Subcutaneous abdominal adipose tissue (tissue), 5 donors: Measurements from ENCODE around the gene MBTD1.
"Not testable (repeated sequence)": the region's sequence is repeated elsewhere in the genome, so short reads cannot be mapped to it uniquely, and the experiment has no call there.

Source experiments
- H3K27ac ChIP-seq: one replicate; pipeline ENCODE4 v1.7.0; 2013; ENCODE audit warnings: low read depth, mild to moderate bottlenecking, inconsistent platforms, low read length, moderate library complexity
- H3K27me3 ChIP-seq, 5 donors: one replicate each; pipeline ENCODE4 v1.7.0; 2013; ENCODE audit warnings: low read length in 5 of 5, inconsistent platforms in 1 of 5; ENCODE audit not compliant: control insufficient read depth in 5 of 5, insufficient read depth in 4 of 5
- H3K36me3 ChIP-seq, 5 donors: one replicate each; pipeline ENCODE4 v1.7.0; 2013; ENCODE audit warnings: low read length in 5 of 5; ENCODE audit not compliant: control insufficient read depth in 5 of 5, insufficient read depth in 5 of 5
- H3K4me1 ChIP-seq, 5 donors: one replicate each; pipeline ENCODE4 v1.7.0; 2013; ENCODE audit warnings: low read length in 5 of 5, mild to moderate bottlenecking in 3 of 5, moderate library complexity in 1 of 5; ENCODE audit not compliant: control insufficient read depth in 5 of 5, insufficient read depth in 5 of 5
- H3K4me3 ChIP-seq, 5 donors: one replicate each; pipeline ENCODE4 v1.7.0; 2013; ENCODE audit warnings: low read length in 5 of 5, low read depth in 1 of 5
- H3K9ac ChIP-seq, 5 donors: one replicate each; pipeline ENCODE4 v1.7.0; 2013; ENCODE audit warnings: low read length in 5 of 5, mild to moderate bottlenecking in 4 of 5, moderate library complexity in 3 of 5
- H3K9me3 ChIP-seq, 5 donors: one replicate each; pipeline ENCODE4 v1.7.0; 2013; ENCODE audit warnings: low read length in 5 of 5; ENCODE audit not compliant: control insufficient read depth in 5 of 5
- donor health status: healthy.
- donor health status: healthy.
- donor health status: healthy.
- donor health status: healthy.
- donor health status: healthy.

The MBTD1 gene

GRCh38 chr17:51230306-51230705 is 29.5 kb downstream of the MBTD1 start:
- Histone ChIP-seq H3K4me3 (no peak overlapping the region), H3K9ac (no peak overlapping the region), H3K36me3 (no peaks in the 10 kb centered on the region), H3K9me3 (no peaks in the 10 kb centered on the region), H3K27me3 (no peaks in the 10 kb centered on the region), H3K4me1 (peaks cover 0 to 9% (median 2%) of the 10 kb centered on the region in 5 donors), H3K27ac (no peak overlapping the region)

GRCh38 chr17:51229889-51230288 is 30.0 kb downstream of the MBTD1 start:
- H3K9me3 ChIP-seq, result no peaks in the 10 kb centered on the region
- H3K27me3 ChIP-seq, result no peaks in the 10 kb centered on the region
- H3K36me3 ChIP-seq, result peaks cover 0 to 2% (median 0%) of the 10 kb centered on the region in 5 donors
- H3K9ac ChIP-seq, result no peak overlapping the region
- no peak overlapping the region for H3K27ac ChIP-seq
- no peak overlapping the region for H3K4me3 ChIP-seq
- H3K4me1 ChIP-seq, result peaks cover 0 to 9% (median 6%) of the 10 kb centered on the region in 5 donors

DNA sequence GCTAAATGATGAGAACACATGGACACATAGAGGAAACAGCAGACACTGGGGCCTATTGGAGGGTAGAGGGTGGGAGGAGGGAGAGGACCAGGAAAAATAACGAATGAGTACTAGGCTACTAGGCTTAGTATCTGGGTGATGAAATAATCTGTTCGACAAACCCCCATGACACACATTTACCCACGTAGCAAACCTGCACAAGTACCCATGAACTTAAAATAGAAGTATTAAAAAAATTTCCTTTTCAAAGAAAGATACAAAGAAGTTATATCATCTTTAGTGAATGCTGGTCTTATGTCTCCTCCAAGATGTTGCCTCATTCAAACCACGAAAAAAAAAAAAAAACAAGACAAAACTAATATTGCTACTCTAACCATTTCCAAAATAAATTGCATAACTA is 31.7 kb downstream of the MBTD1 start:
- H3K36me3 ChIP-seq, result peaks cover 0 to 11% (median 5%) of the 10 kb centered on the region in 5 donors
- peaks cover 0 to 17% (median 11%) of the 10 kb centered on the region in 5 donors for H3K4me1 ChIP-seq
- no peak overlapping the region for H3K9ac ChIP-seq
- H3K9me3 ChIP-seq, result no peaks in the 10 kb centered on the region
- no peak overlapping the region for H3K4me3 ChIP-seq
- no peak overlapping the region for H3K27ac ChIP-seq
- no peaks in the 10 kb centered on the region for H3K27me3 ChIP-seq

- Histone ChIP-seq H3K4me1 (peaks cover 0 to 17% (median 11%) of the 10 kb centered on the region in 5 donors), H3K9ac (peak overlapping the region in 1 of 5 donors; percentile 19), H3K36me3 (peaks cover 10 to 25% (median 16%) of the 10 kb centered on the region in 5 donors)
- not testable (repeated sequence) for H3K27me3 ChIP-seq, H3K27ac ChIP-seq, H3K4me3 ChIP-seq, H3K9me3 ChIP-seq
Observed at GRCh38 chr17:51225523-51225922, 34.3 kb downstream of the MBTD1 start.

DNA sequence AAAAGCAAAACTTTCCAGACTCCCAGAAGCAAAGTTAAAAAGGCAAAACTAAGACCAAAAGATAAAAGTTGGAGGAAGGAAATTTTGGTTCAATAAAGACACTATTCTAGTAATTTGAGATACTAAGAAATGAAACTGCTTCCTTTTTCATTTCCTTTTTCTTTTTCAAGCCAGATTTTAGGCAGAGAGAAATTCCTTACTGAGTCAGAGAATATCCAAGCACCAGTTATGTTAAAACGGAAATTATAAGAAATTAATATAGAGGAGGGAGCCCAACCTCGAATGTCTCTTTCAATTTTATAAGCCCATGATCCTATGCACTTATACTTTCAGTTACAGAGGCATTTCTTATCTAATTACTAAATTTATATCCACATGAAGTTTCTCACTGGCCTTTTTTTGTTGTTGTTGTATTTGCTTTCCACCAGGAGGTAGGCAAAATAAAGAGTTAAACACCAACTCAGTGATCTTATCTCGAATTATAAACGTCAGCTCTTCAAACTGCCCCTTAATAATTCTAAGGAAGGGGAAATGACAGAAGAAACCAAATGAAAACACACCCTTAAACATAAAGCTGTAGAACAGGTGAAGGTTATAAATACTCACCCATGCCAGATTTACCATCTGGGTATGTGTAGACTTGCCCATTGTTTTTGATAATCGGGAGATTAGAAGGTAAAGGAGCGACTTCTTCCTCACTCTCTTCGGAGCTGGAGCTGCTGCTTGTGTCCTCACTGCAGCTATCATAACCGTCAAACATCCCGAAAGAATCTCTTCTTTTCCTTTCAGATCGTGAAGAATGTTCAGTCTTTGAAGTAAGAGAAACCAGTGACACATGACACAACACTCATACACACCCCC is 35.2 kb downstream of the MBTD1 start:
- Histone ChIP-seq H3K4me3 (no peak overlapping the region), H3K9ac (peak overlapping the region in 1 of 5 donors; percentile 1), H3K36me3 (peaks cover 17 to 34% (median 22%) of the 10 kb centered on the region in 5 donors), H3K27me3 (no peaks in the 10 kb centered on the region), H3K9me3 (no peaks in the 10 kb centered on the region), H3K4me1 (peaks cover 0 to 17% (median 11%) of the 10 kb centered on the region in 5 donors), H3K27ac (no peak overlapping the region)

DNA sequence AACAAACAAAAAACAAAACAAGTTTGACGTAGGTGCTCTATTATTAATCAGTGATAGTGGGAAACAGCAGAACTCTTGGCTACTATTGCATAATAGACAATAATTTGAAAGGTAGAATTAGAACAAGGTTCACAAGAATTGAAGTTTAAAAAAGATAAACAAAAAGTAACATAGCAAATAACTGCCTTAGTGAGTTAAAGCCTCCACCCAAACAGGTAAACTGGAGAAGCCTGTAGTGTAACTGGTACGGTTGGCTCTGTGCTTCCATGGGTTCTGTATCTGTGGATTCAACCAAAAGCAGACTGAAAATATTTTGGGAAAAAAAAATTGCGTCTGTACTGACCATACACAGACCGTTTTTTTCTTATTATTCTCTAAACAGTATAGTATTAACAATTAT is 38.5 kb downstream of the MBTD1 start:
- no peak overlapping the region for H3K9ac ChIP-seq
- no peaks in the 10 kb centered on the region for H3K27me3 ChIP-seq

DNA sequence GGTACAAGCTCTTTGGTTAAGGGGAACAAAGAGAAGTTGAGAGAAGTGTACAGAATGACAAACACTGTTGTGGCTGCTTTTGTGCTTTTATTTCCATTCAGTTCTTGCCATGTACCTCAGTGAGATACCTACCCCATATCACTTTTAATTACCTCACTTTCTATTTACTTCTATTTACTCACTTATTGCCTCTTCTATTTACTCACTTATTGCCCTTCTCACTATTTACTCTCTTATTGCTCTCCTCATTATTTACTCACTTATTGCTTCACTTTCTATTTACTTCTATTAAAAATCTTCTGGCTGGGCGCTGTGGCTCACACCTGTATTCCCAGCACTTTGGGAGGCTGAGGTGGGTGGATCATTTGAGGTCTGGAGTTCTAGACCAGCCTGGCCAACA is 41.9 kb downstream of the MBTD1 start:
- Histone ChIP-seq H3K27me3 (no peaks in the 10 kb centered on the region), H3K4me3 (no peak overlapping the region), H3K9me3 (no peaks in the 10 kb centered on the region), H3K27ac (no peak overlapping the region), H3K36me3 (peaks cover 37 to 76% (median 51%) of the 10 kb centered on the region in 5 donors), H3K9ac (no peak overlapping the region), H3K4me1 (no peaks in the 10 kb centered on the region)

More for the DNA sequence above, 38.5 kb downstream of the MBTD1 start:
- Histone ChIP-seq H3K9me3 (no peaks in the 10 kb centered on the region), H3K36me3 (peaks cover 34 to 63% (median 49%) of the 10 kb centered on the region in 5 donors), H3K27ac (no peak overlapping the region), H3K4me3 (no peak overlapping the region), H3K4me1 (peaks cover 0 to 17% (median 5%) of the 10 kb centered on the region in 5 donors)

GRCh38 chr17:51214920-51215319 is 44.9 kb downstream of the MBTD1 start:
- Histone ChIP-seq H3K27me3 (no peaks in the 10 kb centered on the region), H3K9ac (no peak overlapping the region), H3K36me3 (peaks cover 21 to 67% (median 42%) of the 10 kb centered on the region in 5 donors), H3K4me3 (no peak overlapping the region), H3K4me1 (no peaks in the 10 kb centered on the region), H3K27ac (no peak overlapping the region), H3K9me3 (no peaks in the 10 kb centered on the region)

DNA sequence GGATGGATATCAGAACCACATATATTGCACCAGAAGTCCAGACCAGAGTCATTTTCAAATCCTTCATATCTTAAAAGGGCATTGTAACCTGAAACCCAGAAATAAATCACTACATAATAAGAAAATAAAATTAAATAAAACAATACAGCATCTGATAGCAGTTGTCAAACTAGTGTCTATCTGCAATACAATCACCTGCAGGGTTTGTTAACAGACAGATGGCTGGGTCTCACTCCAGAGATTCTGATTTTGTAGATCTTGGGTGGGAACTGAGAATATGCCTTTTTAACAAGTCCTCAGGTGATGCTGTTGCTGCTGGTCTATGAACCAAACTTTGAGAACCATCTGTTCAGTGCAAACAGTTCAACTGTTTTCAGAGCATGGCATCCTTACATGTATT is 56.0 kb downstream of the MBTD1 start:
- Histone ChIP-seq H3K36me3 (peaks cover 60 to 76% (median 75%) of the 10 kb centered on the region in 5 donors), H3K27me3 (no peaks in the 10 kb centered on the region), H3K4me1 (no peaks in the 10 kb centered on the region), H3K9ac (no peak overlapping the region), H3K4me3 (no peak overlapping the region), H3K27ac (no peak overlapping the region), H3K9me3 (no peaks in the 10 kb centered on the region)

DNA sequence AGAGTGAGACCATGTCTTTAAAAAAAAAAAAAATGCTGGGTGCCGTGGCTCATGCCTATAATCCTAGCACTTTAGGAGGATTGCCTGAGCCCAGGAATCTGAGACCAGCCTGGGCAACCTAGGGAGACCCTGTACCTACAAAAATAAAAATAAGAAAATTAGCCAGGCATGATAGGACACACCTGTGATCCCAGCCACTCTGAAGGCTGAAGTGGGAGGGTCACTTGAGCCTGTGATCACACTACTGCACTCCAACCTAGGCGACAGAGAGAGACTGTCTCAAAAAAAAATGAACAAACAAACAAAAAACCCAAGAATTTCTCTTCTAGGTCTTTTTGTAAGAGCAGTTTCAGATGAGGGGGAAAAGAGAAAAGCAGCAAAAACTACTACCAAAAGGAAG is 59.0 kb downstream of the MBTD1 start:
- no peak overlapping the region for H3K4me3 ChIP-seq
- H3K9ac ChIP-seq, result no peak overlapping the region
- H3K4me1 ChIP-seq, result no peaks in the 10 kb centered on the region
- no peak overlapping the region for H3K27ac ChIP-seq
- H3K36me3 ChIP-seq, result peaks cover 43 to 74% (median 62%) of the 10 kb centered on the region in 5 donors
- H3K27me3 ChIP-seq, result no peaks in the 10 kb centered on the region
- no peaks in the 10 kb centered on the region for H3K9me3 ChIP-seq
